ENCODE measurements around the gene LRMDA. TPM values are rescaled to one million over a fixed set of nuclear protein-coding genes. Genes with fewer than 3 reads are reported as not detected.

LRMDA gene
- total RNA-seq, 1 experiment from 2014 or later = 1.2 TPM

GRCh38 chr10:75622503-75622902 lies 191.1 kb downstream of the LRMDA start:
- Histone ChIP-seq H3K9ac (ENCODE audit: low read length) (no peak overlapping the region), H4K20me1 (ENCODE audit: low read length) (no peaks in the 10 kb centered on the region), H3K4me2 (ENCODE audit: low read length) (no peak overlapping the region), H3K9me2 (replicated peaks; ENCODE audit: low read length) (no peaks in the 10 kb centered on the region), H3K4me3 (ENCODE audit: low read length) (no peak overlapping the region), H3K36me3 (ENCODE audit: low read depth, low read length) (no peaks in the 10 kb centered on the region), H3K79me2 (ENCODE audit: low read length) (no peaks in the 10 kb centered on the region), H2AFZ (ENCODE audit: low read length) (no peak overlapping the region), H3K9me3 (ENCODE audit: low read length) (no peaks in the 10 kb centered on the region), H3K27ac (ENCODE audit: low read length) (no peak overlapping the region), H3K27me3 (ENCODE audit: low read length) (peaks cover 44% of the 10 kb centered on the region), H3K4me1 (ENCODE audit: insufficient read depth, low read length) (no peaks in the 10 kb centered on the region), H3F3A (ENCODE audit: low read length, unreplicated experiment) (no peaks in the 10 kb centered on the region)
- BruUV-seq (replicated peaks) = no TSS peak
- intact Hi-C loops (cut with micrococcal nuclease) = loop anchor here (2.0 kb wide), 1 partner anchor 414 kb away; no protein-coding TSS in a partner anchor
- DNase-seq (no peak), ATAC-seq (no peak)
- POLR2A ChIA-PET (ENCODE audit: unreplicated experiment) = interaction anchor here (0.7 kb wide), 1 partner anchor 425 kb away, joined by 3 read pairs; no protein-coding TSS in a partner anchor
- CTCF ChIA-PET = no interaction called here
- TF ChIP-seq, protein P1, sequence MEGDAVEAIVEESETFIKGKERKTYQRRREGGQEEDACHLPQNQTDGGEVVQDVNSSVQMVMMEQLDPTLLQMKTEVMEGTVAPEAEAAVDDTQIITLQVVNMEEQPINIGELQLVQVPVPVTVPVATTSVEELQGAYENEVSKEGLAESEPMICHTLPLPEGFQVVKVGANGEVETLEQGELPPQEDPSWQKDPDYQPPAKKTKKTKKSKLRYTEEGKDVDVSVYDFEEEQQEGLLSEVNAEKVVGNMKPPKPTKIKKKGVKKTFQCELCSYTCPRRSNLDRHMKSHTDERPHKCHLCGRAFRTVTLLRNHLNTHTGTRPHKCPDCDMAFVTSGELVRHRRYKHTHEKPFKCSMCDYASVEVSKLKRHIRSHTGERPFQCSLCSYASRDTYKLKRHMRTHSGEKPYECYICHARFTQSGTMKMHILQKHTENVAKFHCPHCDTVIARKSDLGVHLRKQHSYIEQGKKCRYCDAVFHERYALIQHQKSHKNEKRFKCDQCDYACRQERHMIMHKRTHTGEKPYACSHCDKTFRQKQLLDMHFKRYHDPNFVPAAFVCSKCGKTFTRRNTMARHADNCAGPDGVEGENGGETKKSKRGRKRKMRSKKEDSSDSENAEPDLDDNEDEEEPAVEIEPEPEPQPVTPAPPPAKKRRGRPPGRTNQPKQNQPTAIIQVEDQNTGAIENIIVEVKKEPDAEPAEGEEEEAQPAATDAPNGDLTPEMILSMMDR (conservative IDR thresholded peaks at IDR 0.05; ENCODE audit: low read depth, low read length) = no peak
- TF ChIP-seq EZH2phosphoT487 (IDR thresholded peaks at IDR 0.05; ENCODE audit: borderline replicate concordance, low read length) = no peak
- TF ChIP-seq EZH2 (IDR thresholded peaks at IDR 0.05; ENCODE audit: low read length, unreplicated experiment) = no peak

GRCh38 chr10:75623310-75624093 lies 192.1 kb downstream of the LRMDA start:
- ATAC-seq (no peak), DNase-seq (no peak)
- no peaks in the 10 kb centered on the region for H3K9me3 ChIP-seq (ENCODE audit: low read length)
- CTCF ChIA-PET = interaction anchor here (0.6 kb wide), 1 partner anchor 436 kb away, joined by 4 read pairs; no protein-coding TSS in a partner anchor
- no peak overlapping the region for H3K27ac ChIP-seq (ENCODE audit: low read length)
- no peaks in the 10 kb centered on the region for H3K9me2 ChIP-seq (replicated peaks; ENCODE audit: low read length)
- POLR2A ChIA-PET (ENCODE audit: unreplicated experiment) = interaction anchor here (0.7 kb wide), 1 partner anchor 424 kb away, joined by 3 read pairs; no protein-coding TSS in a partner anchor
- no peak overlapping the region for H3K9ac ChIP-seq (ENCODE audit: low read length)
- H3K4me2 ChIP-seq (ENCODE audit: low read length) = no peak overlapping the region
- H3K4me3 ChIP-seq (ENCODE audit: low read length) = no peak overlapping the region
- intact Hi-C loops (cut with micrococcal nuclease) = loop anchor here (2.0 kb wide), 1 partner anchor 413 kb away; no protein-coding TSS in a partner anchor
- no peak overlapping the region for H2AFZ ChIP-seq (ENCODE audit: low read length)
- H4K20me1 ChIP-seq (ENCODE audit: low read length) = no peaks in the 10 kb centered on the region
- BruUV-seq (replicated peaks) = no TSS peak
- TF ChIP-seq, protein P1 (conservative IDR thresholded peaks at IDR 0.05; ENCODE audit: low read depth, low read length) = no peak
- TF ChIP-seq EZH2 (IDR thresholded peaks at IDR 0.05; ENCODE audit: low read length, unreplicated experiment) (no peak), EZH2phosphoT487 (IDR thresholded peaks at IDR 0.05; ENCODE audit: borderline replicate concordance, low read length) (no peak)
- H3K27me3 ChIP-seq (ENCODE audit: low read length) = peaks cover 42% of the 10 kb centered on the region
- H3K79me2 ChIP-seq (ENCODE audit: low read length) = no peaks in the 10 kb centered on the region
- H3K4me1 ChIP-seq (ENCODE audit: insufficient read depth, low read length) = no peaks in the 10 kb centered on the region
- H3F3A ChIP-seq (ENCODE audit: low read length, unreplicated experiment) = no peaks in the 10 kb centered on the region
- no peaks in the 10 kb centered on the region for H3K36me3 ChIP-seq (ENCODE audit: low read depth, low read length)

DNA sequence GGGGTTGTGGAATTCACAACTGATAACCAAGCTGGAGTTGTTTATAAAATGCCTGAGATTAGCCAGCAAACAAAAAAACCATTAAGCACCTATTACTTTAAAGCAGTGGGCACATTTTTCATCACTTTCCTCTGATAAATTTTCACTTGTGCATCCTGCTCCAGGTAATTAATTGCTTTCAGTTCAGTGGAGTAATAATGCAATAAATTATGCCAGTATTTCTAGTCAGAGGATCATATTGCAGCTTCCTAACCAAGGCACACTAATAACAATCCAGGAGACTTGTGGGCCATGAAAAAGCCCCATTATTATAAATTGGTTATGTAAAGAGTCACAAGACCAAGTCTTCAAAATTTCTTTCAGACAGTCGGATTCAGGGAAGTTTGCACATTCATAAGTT lies 193.2 kb downstream of the LRMDA start:
- Histone ChIP-seq H3F3A (ENCODE audit: low read length, unreplicated experiment) (no peaks in the 10 kb centered on the region), H3K9ac (ENCODE audit: low read length) (no peak overlapping the region)
- no TSS peak for BruUV-seq (replicated peaks)

More for the DNA sequence above, 193.2 kb downstream of the LRMDA start:
- Histone ChIP-seq H2AFZ (ENCODE audit: low read length) (no peak overlapping the region), H3K9me2 (replicated peaks; ENCODE audit: low read length) (no peaks in the 10 kb centered on the region), H3K79me2 (ENCODE audit: low read length) (no peaks in the 10 kb centered on the region), H3K4me3 (ENCODE audit: low read length) (no peak overlapping the region), H3K4me1 (ENCODE audit: insufficient read depth, low read length) (no peaks in the 10 kb centered on the region), H3K9me3 (ENCODE audit: low read length) (no peaks in the 10 kb centered on the region), H3K27ac (ENCODE audit: low read length) (no peak overlapping the region), H3K36me3 (ENCODE audit: low read depth, low read length) (no peaks in the 10 kb centered on the region), H4K20me1 (ENCODE audit: low read length) (no peaks in the 10 kb centered on the region), H3K4me2 (ENCODE audit: low read length) (no peak overlapping the region), H3K27me3 (ENCODE audit: low read length) (peaks cover 39% of the 10 kb centered on the region)
- TF ChIP-seq, protein P1 (conservative IDR thresholded peaks at IDR 0.05; ENCODE audit: low read depth, low read length) = no peak
- TF ChIP-seq EZH2 (IDR thresholded peaks at IDR 0.05; ENCODE audit: low read length, unreplicated experiment) = no peak
- TF ChIP-seq EZH2phosphoT487 (IDR thresholded peaks at IDR 0.05; ENCODE audit: borderline replicate concordance, low read length) = no peak
- intact Hi-C loops (cut with micrococcal nuclease) = no loop called here
- CTCF ChIA-PET = no interaction called here
- POLR2A ChIA-PET (ENCODE audit: unreplicated experiment) = no interaction called here
- ATAC-seq (no peak), DNase-seq (no peak)
